ENCODE measurements around the gene ANKRD22. TPM values are rescaled to one million over a fixed set of nuclear protein-coding genes. Genes with fewer than 3 reads are reported as not detected.
"Not testable (repeated sequence)": the region's sequence is repeated elsewhere in the genome, so short reads cannot be mapped to it uniquely, and the experiment has no call there.

The ANKRD22 gene
- total and polyA plus RNA-seq, 9 of the 15 experiments (the other 6 are each of a cell fraction or from before 2014, with no cell fraction given), result not detected

- DNase-seq (ENCODE audit: extremely low read depth in 1 of 4, low spot score in 3 of 4) (no peak), FAIRE-seq (no peak), ATAC-seq (no peak)
- POLR2A ChIA-PET, result no interaction called here
- Histone ChIP-seq H3K9ac (ENCODE audit: insufficient read depth in 1 of 2, low read depth in 2 of 2, low read length in 2 of 2) (no peak overlapping the region), H3K4me3 (no peak overlapping the region), H2AFZ (ENCODE audit: low read depth, low read length) (no peak overlapping the region), H3K27me3 (ENCODE audit: control insufficient read depth in 2 of 2, insufficient read depth in 2 of 2, low read length in 2 of 2) (peaks cover 0 to 14% of the 10 kb centered on the region in 2 experiments; a peak in 2 of 5 replicates), H3K79me2 (ENCODE audit: control insufficient read depth, insufficient read depth, low read length) (no peaks in the 10 kb centered on the region), H3K36me3 (ENCODE audit: control insufficient read depth, insufficient read depth, low read length) (no peaks in the 10 kb centered on the region), H3K27ac (ENCODE audit: extremely low read depth, low read depth, low read length) (no peak overlapping the region), H3K4me2 (ENCODE audit: insufficient read depth, low read length) (no peak overlapping the region), H3K9me1 (ENCODE audit: control insufficient read depth, insufficient read depth, low read length) (no peaks in the 10 kb centered on the region), H3K9me3 (replicated peaks; ENCODE audit: control insufficient read depth, insufficient read depth, low read depth, low read length) (no peaks in the 10 kb centered on the region), H4K20me1 (replicated peaks; ENCODE audit: control insufficient read depth, insufficient read depth, low read length) (no peaks in the 10 kb centered on the region), H3K4me1 (replicated peaks in 1 of 2; ENCODE audit: control insufficient read depth in 2 of 2, insufficient read depth in 2 of 2, low read length in 2 of 2) (peaks cover 0 to 10% of the 10 kb centered on the region in 2 experiments; a peak in 2 of 5 replicates)
- intact Hi-C loops (cut with micrococcal nuclease) (no loop called here), in situ Hi-C loops (cut with MboI) (no loop called here)
- WGBS (ENCODE audit: insufficient coverage, low coverage, missing lambda C conversion rate), result 0% methylated on average over 2 of the region's 2 CpGs
- TF ChIP-seq PRPF4 (IDR thresholded peaks at IDR 0.05; ENCODE audit: insufficient read depth, low read depth, low read length, poor library complexity, severe bottlenecking), result no peak
- no peak for TF ChIP-seq GTF2F1 (IDR thresholded peaks at IDR 0.05; ENCODE audit: low read depth, low read length)
- BruUV-seq (replicated peaks), result no TSS peak
- CTCF ChIA-PET (ENCODE audit: low intra/inter-chr PET ratio), result no interaction called here
These were observed 31.8 kb upstream of the ANKRD22 start for GRCh38 chr10:88883448-88883809.

- not testable (repeated sequence) for H3K9me3 ChIP-seq (replicated peaks; ENCODE audit: control insufficient read depth, insufficient read depth, low read depth, low read length); ATAC-seq; H2AFZ ChIP-seq (ENCODE audit: low read depth, low read length)
These were observed 31.2 kb upstream of the ANKRD22 start for GRCh38 chr10:88882646-88883447.

More at GRCh38 chr10:88882646-88883447, 31.2 kb upstream of the ANKRD22 start:
- H3K36me3 ChIP-seq (ENCODE audit: control insufficient read depth, insufficient read depth, low read length); FAIRE-seq; H3K9me1 ChIP-seq (ENCODE audit: control insufficient read depth, insufficient read depth, low read length); H3K9ac ChIP-seq (ENCODE audit: insufficient read depth in 1 of 2, low read depth in 2 of 2, low read length in 2 of 2); H3K79me2 ChIP-seq (ENCODE audit: control insufficient read depth, insufficient read depth, low read length); H3K27ac ChIP-seq (ENCODE audit: extremely low read depth, low read depth, low read length); BruUV-seq (replicated peaks); H4K20me1 ChIP-seq (replicated peaks; ENCODE audit: control insufficient read depth, insufficient read depth, low read length); POLR2A ChIA-PET; CTCF ChIA-PET (ENCODE audit: low intra/inter-chr PET ratio); in situ Hi-C loops (cut with MboI); intact Hi-C loops (cut with micrococcal nuclease); H3K4me3 ChIP-seq; H3K4me2 ChIP-seq (ENCODE audit: insufficient read depth, low read length); DNase-seq (ENCODE audit: extremely low read depth in 1 of 4, low spot score in 3 of 4): not testable (repeated sequence)
- 0% methylated on average over 3 of the region's 8 CpGs for WGBS (ENCODE audit: insufficient coverage, low coverage, missing lambda C conversion rate)
- H3K27me3 ChIP-seq (ENCODE audit: control insufficient read depth in 2 of 2, insufficient read depth in 2 of 2, low read length in 2 of 2), result peaks cover 0 to 14% of the 10 kb centered on the region in 2 experiments; a peak in 2 of 5 replicates
- peaks cover 0 to 10% of the 10 kb centered on the region in 2 experiments; a peak in 2 of 5 replicates for H3K4me1 ChIP-seq (replicated peaks in 1 of 2; ENCODE audit: control insufficient read depth in 2 of 2, insufficient read depth in 2 of 2, low read length in 2 of 2)

Measured in K562 (cell line).